Adrenal gland (tissue), 12 donors: ENCODE measurements around the gene HOXC9. TPM values are rescaled to one million over a fixed set of nuclear protein-coding genes. Genes with fewer than 3 reads are reported as not detected.

Experiments used
- DNase-seq, 7 donors: peaks; one replicate each; pipeline ENCODE4 v3.0.0-alpha.2; 2019 to 2020
- H3K27ac ChIP-seq, 5 donors: fragments of 200-600 bp; sonication (generic) in 4 of 5; 1 replicate in 3 of 5; 2 replicates in 2 of 5; pipeline versions ENCODE4 v1.5.1 to v1.8.0; 2016 to 2020; ENCODE audit warnings: mild to moderate bottlenecking in 1 of 5
- H3K27me3 ChIP-seq: fragments of 200-600 bp; 2 replicates; pipeline ENCODE4 v1.8.0; 2021
- H3K36me3 ChIP-seq, 2 donors: fragments of 200-600 bp; replicated peaks in 1 of 2; 1 replicate in 1 of 2; 2 replicates in 1 of 2; pipeline versions ENCODE4 v1.5.1 to v1.8.0; 2018 to 2022
- H3K4me1 ChIP-seq, 2 donors: fragments of 200-600 bp; replicated peaks in 1 of 2; 1 replicate in 1 of 2; 2 replicates in 1 of 2; pipeline versions ENCODE4 v1.5.1 to v1.8.0; 2018 to 2021
- H3K4me3 ChIP-seq, 4 donors: fragments of 200-600 bp; sonication (generic) in 3 of 4; one replicate each; pipeline ENCODE4 v1.5.1; 2016 to 2018
- H3K9me3 ChIP-seq, 3 donors: fragments of 200-600 bp; sonication (generic) in 1 of 3; replicated peaks in 1 of 3; 1 replicate in 2 of 3; 2 replicates in 1 of 3; pipeline versions ENCODE4 v1.5.1 to v1.8.0; 2016 to 2021
- POLR2A ChIP-seq, 2 donors: fragments of 450-650 bp; IDR thresholded peaks; one replicate each; pipeline ENCODE4 v1.6.1; 2017; ENCODE audit warnings: antibody characterized with exemption in 2 of 2, mild to moderate bottlenecking in 2 of 2, moderate library complexity in 1 of 2
- WGBS, 4 donors: extraction: QIAGEN DNeasy Blood & Tissue Kit in 2 of 4; methylation state at CpG; one replicate each; pipeline versions ENCODE4 v1.1.5 to v1.1.7; 2013 to 2017; 5-methylcytosine and 5-hydroxymethylcytosine counted together
- intact Hi-C, 2 donors: fragments of 100-400 bp; cut with DNase I; formaldehyde crosslinking; loops; one replicate each; pipeline versions ENCODE4 v1.14.1 to v1.15.0; 2022 to 2023
- polyA plus RNA-seq, 3 donors: library from polyadenylated mRNA; stranded (reverse); fragments of 200-250 nt in 2 of 3; fragments of 350-450 nt in 1 of 3; fragmentation: Illumina TruSeq in 1 of 3; extraction: RNeasy Lipid Tissue Mini Kit (QIAGEN cat#74804) in 1 of 3; gene quantifications; one replicate each; pipeline ENCODE4 v1.2.3, GENCODE V29; 2013 to 2014
- total RNA-seq, 9 donors: library from RNA; depleted of rRNA in 4 of 9; stranded (reverse); fragments of >200 nt in 4 of 9; fragments of 120-200 nt in 1 of 9; fragmentation: NEBNext Ultra II Directional in 1 of 9; extraction: Animal tissue kit (Norgen Biotek cat#: 25700) in 1 of 9; gene quantifications; one replicate each; pipeline versions ENCODE4 v1.1.0 to v1.2.4, GENCODE V29; 2013 to 2023
- TF ChIP-seq, protein P1 (sequence below), 6 experiments: fragments of 450-650 bp in 4 of 6; fragments of 200-600 bp in 2 of 6; sonication (generic) in 1 of 6; IDR thresholded peaks; 1 replicate in 5 of 6; 2 replicates in 1 of 6; pipeline versions ENCODE4 v1.5.1 to v1.8.0; 2016 to 2021; ENCODE audit warnings: antibody characterized with exemption in 6 of 6, mild to moderate bottlenecking in 2 of 6, moderate library complexity in 1 of 6
- donor health status: healthy with polysubstance abuse.
- donor health status: Bipolar disorder and iron deficiency.
- donor health status: DM: yes; HTN: yes; CAD: no.
- donor health status: DM: no; HTN: no; CAD: no.
- donor health status: DM: no; HTN: no; CAD: no.
- donor health status: DM: yes; HTN: yes; CAD: no.

The HOXC9 gene
- total and polyA plus RNA-seq, 12 donors = 1.2 to 12.1 (median 3.0) TPM; not detected in 1

DNA sequence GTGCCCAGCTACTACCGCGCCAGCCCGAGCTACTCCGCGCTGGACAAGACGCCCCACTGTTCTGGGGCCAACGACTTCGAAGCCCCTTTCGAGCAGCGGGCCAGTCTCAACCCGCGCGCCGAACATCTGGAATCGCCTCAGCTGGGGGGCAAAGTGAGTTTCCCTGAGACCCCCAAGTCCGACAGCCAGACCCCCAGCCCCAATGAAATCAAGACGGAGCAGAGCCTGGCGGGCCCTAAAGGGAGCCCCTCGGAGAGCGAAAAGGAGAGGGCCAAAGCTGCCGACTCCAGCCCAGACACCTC, 14.3 kb upstream of the HOXC9 start:
- peaks cover 87% of the 10 kb centered on the region for H3K27me3 ChIP-seq
- peaks cover 4 to 13% of the 10 kb centered on the region in 2 donors for H3K4me1 ChIP-seq
- H3K4me3 ChIP-seq = peak overlapping the region in 1 of 4 donors; percentile 48
- DNase-seq = no peak
- no peaks in the 10 kb centered on the region for H3K9me3 ChIP-seq
- TF ChIP-seq POLR2A (IDR thresholded peaks at IDR 0.05) = no peak
- TF ChIP-seq, protein P1, sequence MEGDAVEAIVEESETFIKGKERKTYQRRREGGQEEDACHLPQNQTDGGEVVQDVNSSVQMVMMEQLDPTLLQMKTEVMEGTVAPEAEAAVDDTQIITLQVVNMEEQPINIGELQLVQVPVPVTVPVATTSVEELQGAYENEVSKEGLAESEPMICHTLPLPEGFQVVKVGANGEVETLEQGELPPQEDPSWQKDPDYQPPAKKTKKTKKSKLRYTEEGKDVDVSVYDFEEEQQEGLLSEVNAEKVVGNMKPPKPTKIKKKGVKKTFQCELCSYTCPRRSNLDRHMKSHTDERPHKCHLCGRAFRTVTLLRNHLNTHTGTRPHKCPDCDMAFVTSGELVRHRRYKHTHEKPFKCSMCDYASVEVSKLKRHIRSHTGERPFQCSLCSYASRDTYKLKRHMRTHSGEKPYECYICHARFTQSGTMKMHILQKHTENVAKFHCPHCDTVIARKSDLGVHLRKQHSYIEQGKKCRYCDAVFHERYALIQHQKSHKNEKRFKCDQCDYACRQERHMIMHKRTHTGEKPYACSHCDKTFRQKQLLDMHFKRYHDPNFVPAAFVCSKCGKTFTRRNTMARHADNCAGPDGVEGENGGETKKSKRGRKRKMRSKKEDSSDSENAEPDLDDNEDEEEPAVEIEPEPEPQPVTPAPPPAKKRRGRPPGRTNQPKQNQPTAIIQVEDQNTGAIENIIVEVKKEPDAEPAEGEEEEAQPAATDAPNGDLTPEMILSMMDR (IDR thresholded peaks at IDR 0.05) = no peak
- WGBS, 4 donors = 0 to 17% (median 11%) methylated on average over 2 to 21 of the region's 21 CpGs; no CpG with 5 or more reads in 1 of the 4 donors
- no peaks in the 10 kb centered on the region for H3K36me3 ChIP-seq
- peak overlapping the region in 2 of 5 donors; percentile 9 to 11 for H3K27ac ChIP-seq
- intact Hi-C loops = no loop called here

DNA sequence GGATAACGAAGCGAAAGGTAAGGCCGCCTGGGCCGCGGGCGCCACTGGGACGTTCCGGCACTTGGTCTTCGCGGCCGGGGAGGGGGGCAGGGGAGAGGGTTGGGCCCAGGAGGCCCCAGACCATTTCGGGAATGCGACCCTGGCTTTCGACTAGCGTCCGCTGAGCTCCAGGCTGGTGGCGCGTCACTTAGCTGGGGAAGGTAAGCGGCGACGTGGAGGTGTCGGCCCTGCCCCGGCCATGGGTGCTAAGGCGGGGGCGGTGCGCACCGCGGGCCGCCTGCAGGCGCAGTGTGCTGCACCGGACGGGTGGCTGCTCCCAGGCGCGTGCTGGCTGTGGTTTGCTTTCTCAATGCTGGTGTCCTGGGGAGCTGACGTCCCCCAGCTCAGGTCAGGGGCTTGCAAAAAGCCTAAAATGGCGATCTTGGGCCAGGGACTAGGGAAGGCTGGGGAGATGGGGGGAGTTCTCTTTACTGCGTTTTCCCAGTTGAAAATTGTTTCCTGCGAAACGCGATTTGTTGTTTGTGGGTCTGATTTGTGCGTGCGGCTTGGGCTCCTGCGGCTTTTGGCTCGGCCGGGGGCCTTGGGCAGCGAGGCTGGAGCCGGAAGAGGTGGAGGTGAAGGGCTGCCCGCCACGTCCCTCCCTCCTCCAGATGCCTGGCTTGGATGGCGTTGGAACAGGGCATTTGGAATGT, 13.8 kb upstream of the HOXC9 start:
- TF ChIP-seq, protein P1 (IDR thresholded peaks at IDR 0.05) = no peak
- TF ChIP-seq POLR2A (IDR thresholded peaks at IDR 0.05) = no peak
- Histone ChIP-seq H3K36me3 (no peaks in the 10 kb centered on the region), H3K27ac (peak overlapping the region in 1 of 5 donors; percentile 11), H3K4me1 (peaks cover 4 to 13% of the 10 kb centered on the region in 2 donors), H3K9me3 (no peaks in the 10 kb centered on the region), H3K27me3 (peaks cover 87% of the 10 kb centered on the region), H3K4me3 (peak overlapping the region in 1 of 4 donors; percentile 48)
- no peak for DNase-seq
- WGBS, 4 donors = 10 to 12% (median 11%) methylated on average over 22 to 50 of the region's 50 CpGs
- intact Hi-C loops = no loop called here

DNA sequence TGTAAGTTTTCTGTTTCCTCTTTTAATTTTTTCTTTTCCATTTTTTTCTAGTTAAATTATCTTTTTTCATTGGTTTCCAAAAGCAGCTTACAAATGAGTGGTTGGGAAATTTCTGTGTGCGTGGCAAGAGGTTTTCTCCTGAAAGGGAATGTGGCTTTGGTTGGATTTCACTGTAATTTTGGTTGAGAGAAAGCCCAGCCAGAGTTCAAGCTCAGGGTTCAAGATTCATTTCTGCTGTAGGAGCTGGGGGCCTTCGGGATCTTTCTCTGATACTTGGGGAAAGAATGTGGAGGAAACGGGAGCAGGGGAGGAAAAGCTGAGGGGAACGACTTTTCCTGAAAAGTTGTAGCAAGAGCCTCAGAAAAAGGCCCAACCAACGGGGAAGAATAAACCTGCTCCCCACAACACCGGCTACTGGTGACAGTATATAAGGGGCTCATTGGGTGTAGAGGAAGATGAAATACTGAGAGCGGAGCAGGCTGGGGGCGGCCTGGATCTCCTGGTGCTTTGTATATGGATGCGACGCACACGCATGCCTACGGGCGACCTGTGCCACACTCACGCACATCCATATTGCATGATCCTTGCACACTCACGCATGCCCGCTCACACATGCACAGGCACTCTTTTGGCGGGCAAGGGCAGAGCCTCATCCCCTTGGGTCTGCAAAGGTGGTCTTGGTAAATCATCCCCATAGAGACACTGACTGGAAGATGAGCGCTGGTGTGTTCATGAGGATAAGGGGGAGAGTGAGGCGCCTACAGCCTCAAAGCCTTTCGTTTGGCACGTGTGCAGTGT, 13.1 kb upstream of the HOXC9 start:
- no peak for DNase-seq
- Histone ChIP-seq H3K4me3 (no peak overlapping the region), H3K9me3 (no peaks in the 10 kb centered on the region), H3K27ac (no peak overlapping the region), H3K4me1 (peaks cover 4 to 13% of the 10 kb centered on the region in 2 donors), H3K36me3 (no peaks in the 10 kb centered on the region), H3K27me3 (peaks cover 87% of the 10 kb centered on the region)
- TF ChIP-seq, protein P1 (IDR thresholded peaks at IDR 0.05) = no peak
- TF ChIP-seq POLR2A (IDR thresholded peaks at IDR 0.05) = no peak
- intact Hi-C loops = no loop called here
- WGBS, 4 donors = 35 to 50% (median 39%) methylated on average over 12 to 21 of the region's 21 CpGs

DNA sequence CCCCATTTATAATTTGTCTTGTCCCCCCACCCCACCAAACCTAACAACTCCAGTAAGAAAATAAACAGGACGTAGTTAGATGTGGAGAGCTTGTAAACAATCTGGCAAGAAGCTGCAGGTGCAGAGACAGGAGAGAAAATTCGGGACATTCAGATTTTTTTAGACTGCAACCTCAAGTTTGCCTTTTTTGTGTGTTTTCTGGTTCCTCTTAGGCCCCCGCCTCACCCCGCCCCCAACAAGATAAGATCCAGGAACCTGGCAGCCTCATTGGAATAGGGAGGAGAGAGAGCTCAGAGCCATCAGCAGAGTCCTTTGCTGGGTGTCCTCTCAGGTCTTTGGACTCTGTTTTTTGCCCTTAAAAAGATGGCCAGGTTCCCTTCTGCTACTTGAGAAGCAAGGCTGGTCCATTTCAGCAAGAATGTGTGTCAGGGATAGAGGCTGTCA, 12.2 kb upstream of the HOXC9 start:
- intact Hi-C loops = no loop called here
- TF ChIP-seq, protein P1 (IDR thresholded peaks at IDR 0.05) = no peak
- TF ChIP-seq POLR2A (IDR thresholded peaks at IDR 0.05) = no peak
- no peak overlapping the region for H3K4me3 ChIP-seq
- H3K27me3 ChIP-seq = peaks cover 87% of the 10 kb centered on the region
- DNase-seq = no peak
- no peaks in the 10 kb centered on the region for H3K9me3 ChIP-seq
- no peak overlapping the region for H3K27ac ChIP-seq
- H3K36me3 ChIP-seq = no peaks in the 10 kb centered on the region
- WGBS, 4 donors = 24 to 41% (median 28%) methylated on average over 4 of the region's 4 CpGs
- peaks cover 4 to 13% of the 10 kb centered on the region in 2 donors for H3K4me1 ChIP-seq
